GM12891 (cell line): Measurements from ENCODE around the gene METRNL.

ENCODE experiments used
- DNase-seq: peaks from one replicate; pipeline ENCODE4 v3.0.0; 2011; ENCODE audit warnings: low spot score; ENCODE audit not compliant: insufficient read length
- FAIRE-seq: peaks from 2 replicates; lab custom pipeline; 2011; peaks lifted over from hg19 to GRCh38; lab: Jason Lieb, UNC
- PAX5 ChIP-seq: IDR thresholded peaks from 2 replicates; pipeline ENCODE4 v1.6.1; 2011; ENCODE audit warnings: low read length, moderate library complexity, mild to moderate bottlenecking; ENCODE audit not compliant: insufficient read depth, severe bottlenecking
- POLR2A ChIP-seq: IDR thresholded peaks from 2 replicates; pipeline ENCODE4 v1.6.1; 2011; ENCODE audit warnings: low read depth, low read length, control low read depth
- POLR2AphosphoS5 ChIP-seq: IDR thresholded peaks from 2 replicates; pipeline ENCODE4 v1.6.1; 2011; ENCODE audit warnings: low read depth, low read length, control low read depth
- POU2F2 ChIP-seq: IDR thresholded peaks from 2 replicates; pipeline ENCODE4 v1.6.1; 2011; ENCODE audit warnings: low read depth, mild to moderate bottlenecking, control low read depth, low read length, moderate library complexity
- SPI1 ChIP-seq: IDR thresholded peaks from 2 replicates; pipeline ENCODE4 v1.6.1; 2011; ENCODE audit warnings: low read depth, low read length, control low read depth
- TAF1 ChIP-seq: IDR thresholded peaks from 2 replicates; pipeline ENCODE4 v1.6.1; 2011; ENCODE audit warnings: low read depth, low read length, control low read depth

Gene METRNL

DNA sequence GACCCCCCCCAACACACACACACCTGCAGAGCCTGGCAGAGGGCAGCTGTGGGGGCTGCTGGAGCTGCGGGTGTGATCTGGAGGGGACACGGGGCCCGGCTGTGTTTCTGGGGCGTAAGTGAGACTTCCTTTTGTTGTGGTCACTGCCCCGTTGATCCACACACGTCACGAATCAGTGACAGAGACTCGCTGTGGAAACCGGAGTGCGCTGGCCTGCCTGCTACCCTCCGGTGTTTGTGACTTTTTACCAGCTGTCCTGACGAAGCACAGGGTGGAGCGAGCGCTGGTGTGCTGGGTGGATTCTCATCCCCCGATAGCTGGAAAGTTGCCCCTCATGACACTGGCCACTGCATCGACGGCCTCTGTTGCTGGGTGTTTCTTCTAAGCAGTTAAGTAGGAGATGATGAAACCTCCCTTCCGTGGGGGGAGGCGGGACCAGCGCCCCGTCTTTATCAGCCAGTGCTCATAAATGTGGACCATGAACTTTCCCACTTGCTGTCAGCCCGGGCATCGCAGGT is 2.3 kb downstream of the METRNL start:
- TF ChIP-seq POU2F2, result 0 out of 2 replicates have a peak, but pooled peaks have one; percentile 12
- TF ChIP-seq POLR2A, result no peak
- FAIRE-seq, result peak; percentile 90
- no peak for DNase-seq

DNA sequence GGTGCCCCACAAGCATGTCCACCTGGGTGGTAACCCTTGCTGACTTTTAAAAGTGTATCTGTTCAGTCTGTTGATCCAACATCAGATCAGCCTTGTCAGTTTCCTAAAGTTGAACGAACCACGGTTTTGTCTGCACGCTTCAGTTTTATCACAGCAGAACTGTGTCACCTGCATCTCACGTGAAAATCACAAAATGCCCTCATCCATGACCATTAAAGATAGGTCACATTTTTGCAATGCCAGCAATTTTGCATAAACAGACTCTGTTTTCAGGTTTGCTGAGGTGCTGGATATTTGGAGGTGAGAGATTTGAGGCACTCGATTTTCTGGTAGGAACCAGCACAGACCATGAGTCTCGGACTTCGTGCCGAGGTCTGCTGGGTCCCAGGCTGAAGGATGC is 3.0 kb downstream of the METRNL start:
- DNase-seq (no peak), FAIRE-seq (no peak)
- TF ChIP-seq POLR2AphosphoS5 (no peak), TAF1 (no peak), SPI1 (no peak), POLR2A (no peak), PAX5 (no peak), POU2F2 (no peak)

DNA sequence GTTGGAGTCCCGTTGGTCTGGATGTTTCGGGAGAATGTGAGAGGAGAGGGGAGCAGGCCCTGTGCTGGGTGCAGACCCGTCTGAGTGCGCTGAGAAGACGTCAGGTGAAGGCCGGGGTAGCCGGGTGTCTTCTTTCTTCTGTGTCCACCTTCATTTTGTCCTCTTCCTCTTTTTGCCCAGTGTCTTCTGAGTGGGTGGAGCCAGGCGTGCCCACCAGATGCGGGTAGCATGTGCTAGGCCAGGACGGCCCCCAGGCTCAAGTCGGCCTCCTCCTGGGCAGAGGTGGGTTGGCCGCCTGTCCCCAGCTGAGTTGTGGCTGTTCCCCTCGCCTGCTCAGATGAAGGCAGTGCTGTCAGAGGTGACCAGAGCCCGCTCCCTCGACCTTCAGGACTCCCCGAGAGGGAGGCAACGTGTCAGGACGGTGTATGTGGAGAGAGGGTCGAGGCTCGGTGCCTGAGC is 3.5 kb downstream of the METRNL start:
- TF ChIP-seq POLR2A (no peak), SPI1 (peak; percentile 27; the same call in 1 of the 2 replicates), TAF1 (no peak), PAX5 (no peak), POLR2AphosphoS5 (no peak), POU2F2 (no peak)
- DNase-seq (no peak), FAIRE-seq (peak; percentile 47)

DNA sequence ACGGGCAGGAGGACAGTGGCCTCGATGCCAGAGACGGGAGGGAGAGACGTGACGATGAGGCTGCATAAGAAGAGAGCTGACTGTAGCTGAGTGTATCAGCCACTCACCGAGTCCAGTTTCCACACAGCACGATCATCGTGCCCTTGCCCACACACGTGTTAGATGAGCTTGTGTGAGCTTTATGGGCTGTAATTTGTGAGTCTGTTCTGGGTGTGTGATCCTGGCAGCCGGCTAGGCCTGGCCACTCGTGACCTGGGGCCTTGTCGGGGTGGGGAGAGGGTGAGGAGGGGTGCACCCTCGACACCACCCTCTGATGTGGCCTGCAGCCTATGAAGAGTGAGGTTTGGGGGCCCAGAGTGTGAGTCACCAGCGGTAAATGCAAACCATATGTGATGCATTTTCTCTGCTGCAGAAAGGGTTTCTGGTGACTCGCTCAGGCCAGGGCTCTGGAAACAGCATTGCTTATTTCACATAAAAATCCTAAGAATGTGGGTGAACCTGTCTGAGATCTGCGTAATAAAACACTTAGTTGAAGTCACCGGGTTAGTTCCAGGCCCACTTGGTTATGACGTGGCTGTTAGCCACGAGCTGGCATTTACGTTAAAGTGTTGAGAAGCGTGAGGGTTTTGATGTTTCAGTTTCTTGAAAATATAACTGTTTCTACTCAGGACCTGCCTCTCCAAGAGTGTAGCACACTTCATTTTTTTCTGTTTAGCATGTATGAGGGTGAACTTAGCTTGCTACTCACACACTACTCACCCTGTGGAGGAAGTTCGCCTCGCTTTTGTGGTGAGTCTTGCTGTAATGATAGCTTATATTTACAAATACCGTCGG is 4.2 kb downstream of the METRNL start:
- DNase-seq, result no peak
- no peak for FAIRE-seq
- TF ChIP-seq SPI1, result no peak
- TF ChIP-seq PAX5, result no peak
- no peak for TF ChIP-seq TAF1
- no peak for TF ChIP-seq POLR2AphosphoS5
- TF ChIP-seq POLR2A, result no peak

DNA sequence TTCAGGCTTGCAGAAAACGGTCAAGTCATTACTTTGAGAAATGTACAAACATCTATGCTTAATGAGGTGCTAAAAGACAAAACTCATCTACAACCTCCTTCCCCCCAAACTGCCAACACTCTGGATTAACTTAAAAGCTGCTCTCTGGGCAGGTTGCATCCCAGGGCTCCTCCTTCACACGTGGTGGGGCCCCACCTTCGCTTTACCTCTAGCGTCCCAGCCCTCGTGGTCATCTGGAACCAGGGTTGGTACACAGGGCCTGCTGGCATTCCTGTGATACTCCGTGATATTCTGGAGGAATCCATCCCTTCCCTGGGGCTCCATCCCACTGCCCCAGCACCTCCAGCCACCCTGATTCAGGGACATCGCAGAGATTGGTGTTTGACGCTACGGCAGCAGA is 4.8 kb downstream of the METRNL start:
- FAIRE-seq (no peak), DNase-seq (no peak)
- TF ChIP-seq POU2F2 (no peak), SPI1 (no peak), PAX5 (no peak), TAF1 (no peak), POLR2A (no peak), POLR2AphosphoS5 (no peak)

DNA sequence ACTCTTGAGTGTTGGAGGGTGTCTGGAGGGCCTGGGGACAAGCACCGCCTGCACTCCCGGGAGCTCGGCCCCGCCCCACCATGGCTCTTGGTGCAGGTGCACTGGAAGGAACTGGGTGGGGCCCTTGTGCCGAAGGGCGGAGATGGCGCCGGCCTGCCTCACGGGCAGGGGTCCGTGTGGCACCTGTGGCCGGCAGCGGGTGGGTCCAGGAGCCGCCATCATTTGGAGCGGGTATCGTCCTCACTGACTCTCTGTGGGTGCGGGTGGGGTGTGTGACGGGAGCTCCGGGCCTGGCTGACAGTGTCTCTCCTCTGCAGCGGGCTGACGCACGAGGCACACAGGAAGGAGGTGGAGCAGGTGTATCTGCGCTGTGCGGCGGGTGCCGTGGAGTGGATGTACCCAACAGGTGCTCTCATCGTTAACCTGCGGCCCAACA is 5.2 kb downstream of the METRNL start:
- FAIRE-seq (no peak), DNase-seq (no peak)
- TF ChIP-seq TAF1 (no peak), POLR2AphosphoS5 (no peak), PAX5 (no peak), POU2F2 (no peak), SPI1 (no peak), POLR2A (no peak)

DNA sequence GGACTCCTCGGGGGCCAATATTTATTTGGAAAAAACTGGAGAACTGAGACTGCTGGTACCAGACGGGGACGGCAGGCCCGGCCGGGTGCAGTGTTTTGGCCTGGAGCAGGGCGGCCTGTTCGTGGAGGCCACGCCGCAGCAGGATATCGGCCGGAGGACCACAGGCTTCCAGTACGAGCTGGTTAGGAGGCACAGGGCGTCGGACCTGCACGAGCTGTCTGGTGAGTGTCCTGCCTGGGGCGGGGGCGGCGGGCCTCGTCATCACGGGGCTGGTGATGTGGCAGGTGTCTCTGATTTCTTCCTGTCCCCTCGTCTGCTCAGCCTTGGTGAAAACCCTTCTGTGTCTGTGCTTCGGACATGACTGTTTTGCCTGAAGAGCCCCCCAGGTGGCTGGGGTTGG is 5.7 kb downstream of the METRNL start:
- no peak for FAIRE-seq
- no peak for TF ChIP-seq SPI1
- no peak for TF ChIP-seq POU2F2
- no peak for TF ChIP-seq TAF1
- no peak for TF ChIP-seq POLR2A
- DNase-seq, result no peak

DNA sequence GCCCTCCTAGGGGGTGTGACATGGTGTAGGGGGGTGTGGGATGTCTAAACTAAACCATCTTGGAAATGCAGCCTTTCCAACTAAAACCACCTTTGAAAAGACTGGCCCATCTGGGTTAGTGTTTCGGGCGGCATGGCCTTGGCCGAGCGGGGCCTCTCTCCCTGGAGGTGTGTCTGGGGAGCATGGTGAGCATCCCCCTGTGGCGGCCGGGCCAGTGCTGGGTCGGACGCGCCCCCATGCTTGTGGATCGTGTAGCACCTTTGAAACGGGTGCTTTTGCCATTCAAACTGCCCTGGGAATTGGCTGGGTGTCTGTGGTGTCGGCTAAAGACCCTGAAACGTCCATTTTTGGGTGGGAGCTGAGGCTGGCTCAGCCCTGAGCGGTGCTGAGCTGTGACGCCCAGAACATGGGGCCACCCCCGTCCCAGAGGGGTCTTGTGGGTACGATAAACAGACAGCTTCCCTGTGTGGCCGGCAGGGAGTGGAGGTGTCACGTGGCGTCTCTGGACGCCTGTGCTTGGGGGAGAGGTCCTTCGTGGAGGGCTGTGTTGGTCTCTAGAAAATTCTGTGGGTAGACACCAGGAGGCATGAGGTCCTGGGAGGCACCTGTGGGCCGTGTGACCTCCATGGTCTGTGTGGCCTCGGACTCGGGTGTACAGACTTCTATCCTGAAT is 6.3 kb downstream of the METRNL start:
- DNase-seq (no peak), FAIRE-seq (no peak)
- no peak for TF ChIP-seq PAX5
- TF ChIP-seq POLR2AphosphoS5, result no peak
- no peak for TF ChIP-seq SPI1
- TF ChIP-seq POLR2A, result no peak
- TF ChIP-seq POU2F2, result no peak
- no peak for TF ChIP-seq TAF1

DNA sequence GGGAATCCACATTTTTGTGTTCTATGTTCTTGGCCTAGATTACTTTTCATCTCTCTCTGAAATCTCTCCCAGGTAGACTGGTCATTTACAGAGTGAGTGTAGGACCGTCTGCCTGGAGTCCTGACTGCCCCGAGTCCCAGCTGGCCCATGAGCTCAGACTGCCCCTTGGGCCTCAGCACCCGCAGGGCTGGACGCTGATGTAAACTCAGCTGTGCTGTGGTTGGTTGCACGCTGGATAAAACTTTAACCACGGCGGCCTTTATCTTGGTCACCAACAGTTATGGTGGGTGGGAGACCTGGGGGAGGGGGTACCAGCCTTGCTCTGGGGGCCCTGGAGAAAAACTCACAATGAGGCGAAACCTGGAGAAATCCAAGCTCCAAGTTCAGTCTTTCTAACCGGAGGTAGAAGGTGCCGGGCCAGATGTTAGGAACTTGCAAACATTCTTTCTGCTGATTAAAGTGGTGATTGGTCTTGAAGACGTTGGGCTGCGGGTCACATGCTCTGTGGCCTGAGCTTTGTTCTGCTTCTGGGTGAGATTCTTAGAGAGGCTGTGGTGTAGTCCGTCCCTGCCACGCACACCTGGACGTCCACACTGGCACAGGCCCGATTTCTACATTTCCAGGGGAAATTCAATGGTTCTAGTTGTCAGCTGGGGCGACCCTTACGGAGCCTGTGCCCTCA is 6.9 kb downstream of the METRNL start:
- DNase-seq (no peak), FAIRE-seq (no peak)
- TF ChIP-seq SPI1, result no peak
